22Rv1 (cell line): Measurements from ENCODE around the gene C16orf89.

ENCODE experiments used
- CTCF ChIP-seq: fragments of 450-650 bp; IDR thresholded peaks from 2 replicates; pipeline ENCODE4 v1.5.1; 2017; ENCODE audit warnings: mild to moderate bottlenecking
- ZFX ChIP-seq: fragments of 450-650 bp; IDR thresholded peaks from 2 replicates; pipeline ENCODE4 v1.6.1; 2017; ENCODE audit warnings: antibody characterized with exemption, borderline replicate concordance

- TF ChIP-seq CTCF: no peak
- TF ChIP-seq ZFX: no peak
Measured at GRCh38 chr16:5001986-5002385, 63.8 kb downstream of the C16orf89 start.
